HG02759 (cell line): ENCODE results near the gene DDX24.

Experiments used
- ATAC-seq: cut with Tn5 transposase; IDR thresholded peaks from one replicate; pipeline ENCODE4 v1.9.1; 2021; ENCODE audit warnings: mild to moderate bottlenecking, moderate library complexity; ENCODE audit not compliant: unreplicated experiment

The DDX24 gene

DNA sequence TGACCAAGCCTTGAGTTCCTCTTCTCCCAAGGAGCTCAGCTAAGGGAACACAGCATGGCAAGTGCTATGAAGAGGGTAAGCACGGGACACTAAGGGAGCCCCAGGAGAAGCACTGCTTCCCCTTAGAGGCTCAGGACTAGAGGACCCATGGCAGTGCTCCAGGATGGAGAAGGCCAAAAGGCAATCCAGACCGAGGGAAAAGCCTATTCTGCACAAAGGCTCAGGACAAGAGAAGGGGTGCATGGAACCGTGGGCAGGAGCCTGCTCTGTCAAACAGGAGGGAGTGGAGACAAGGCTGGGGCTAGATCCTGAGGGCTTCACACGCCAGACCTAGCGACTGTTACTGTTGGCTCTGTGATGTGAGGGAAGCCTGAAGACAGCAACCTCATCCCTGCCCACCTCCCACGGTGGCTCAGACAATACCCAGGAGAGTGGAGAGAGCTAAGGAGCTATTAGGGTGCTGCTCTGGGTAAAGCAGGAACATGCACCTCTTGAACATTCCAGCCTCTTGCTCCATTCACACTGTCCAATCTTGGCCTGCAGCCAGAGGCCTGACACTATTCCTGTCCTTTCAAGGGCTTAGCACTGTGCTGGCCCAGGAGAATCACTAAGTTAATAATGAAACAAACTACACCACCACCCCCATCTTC is 30.6 kb downstream of the DDX24 start:
- ATAC-seq, result no peak

DNA sequence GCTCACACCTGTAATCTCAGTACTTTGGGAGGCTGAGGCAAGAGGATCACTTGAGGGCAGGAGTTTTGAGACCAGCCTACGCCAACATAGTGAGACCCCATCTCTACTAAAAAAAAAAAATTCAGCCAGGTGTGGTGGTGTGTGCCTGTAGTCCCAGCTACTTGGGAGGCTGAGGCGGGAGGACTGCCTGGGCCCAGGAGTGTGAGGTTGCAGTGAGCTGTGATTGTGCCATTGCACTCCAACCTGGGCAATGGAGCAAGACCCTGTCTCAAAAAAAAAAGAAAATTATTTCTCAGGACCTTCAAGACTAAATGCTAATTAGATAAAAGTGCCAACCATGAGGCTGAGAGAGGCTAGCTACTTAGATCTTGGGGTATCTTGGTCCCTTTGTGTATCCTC is 31.4 kb downstream of the DDX24 start:
- no peak for ATAC-seq

DNA sequence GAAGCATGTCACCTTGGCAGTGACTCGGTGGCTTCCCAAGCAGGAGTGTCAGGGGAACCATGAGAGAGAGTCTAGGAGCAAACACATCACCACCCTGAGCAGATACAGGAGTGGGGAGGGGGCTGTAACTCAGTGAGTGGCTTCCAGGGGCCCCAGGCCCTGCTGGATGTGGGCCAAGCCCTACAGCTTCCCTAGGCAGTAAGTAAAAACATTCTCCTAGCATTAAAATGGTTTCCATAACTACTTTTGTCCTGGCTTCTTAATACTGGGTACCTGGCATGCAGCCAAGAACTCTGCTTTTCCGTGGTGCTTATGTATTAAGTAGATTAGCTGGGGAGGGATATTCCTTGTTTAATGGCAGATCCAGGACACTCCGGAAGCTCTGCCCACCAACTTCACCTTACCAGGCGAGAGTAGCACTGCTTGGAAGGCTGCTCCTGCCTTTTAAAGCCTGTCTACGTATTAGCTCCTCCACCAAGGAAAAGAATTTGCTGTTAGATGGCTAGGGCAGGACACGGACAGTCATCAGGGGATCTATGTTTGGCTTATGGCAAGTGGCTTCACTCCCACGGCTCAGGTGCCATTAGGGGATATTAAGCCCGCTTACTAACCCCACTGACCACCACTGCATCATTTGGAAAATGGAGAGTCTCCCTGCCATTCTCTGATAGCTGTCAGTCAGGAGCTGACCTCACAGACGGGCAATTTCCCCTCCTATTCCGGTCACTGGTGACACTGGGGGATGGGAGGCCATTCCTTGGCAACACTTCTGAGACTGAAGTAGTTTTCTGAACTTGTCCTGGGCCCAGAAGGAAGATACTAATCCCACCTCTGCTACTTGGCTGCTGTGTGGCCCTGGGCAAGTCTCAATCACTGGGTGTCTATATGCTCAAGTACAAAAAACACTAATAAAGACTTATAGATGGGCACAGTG is 32.0 kb downstream of the DDX24 start:
- no peak for ATAC-seq

DNA sequence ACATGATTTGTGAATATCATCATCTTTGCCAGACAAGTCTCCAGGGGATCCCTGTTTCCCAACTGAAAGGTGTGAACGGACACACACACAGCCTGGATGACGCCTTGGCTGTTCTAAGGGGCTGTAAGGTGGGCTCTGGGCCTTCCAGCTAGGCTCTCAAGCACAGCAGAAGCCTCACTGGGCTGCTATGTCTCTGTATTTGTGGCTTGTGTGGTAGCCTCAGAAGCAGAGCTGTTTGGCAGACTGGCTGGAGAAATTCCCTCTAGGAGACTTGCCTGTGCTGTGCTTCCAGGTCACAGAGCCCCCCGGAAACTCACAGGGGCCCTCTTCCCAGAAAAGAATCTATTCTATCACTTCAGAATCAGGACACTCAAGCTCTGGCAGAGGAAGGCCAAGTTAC is 33.4 kb downstream of the DDX24 start:
- ATAC-seq, result no peak

DNA sequence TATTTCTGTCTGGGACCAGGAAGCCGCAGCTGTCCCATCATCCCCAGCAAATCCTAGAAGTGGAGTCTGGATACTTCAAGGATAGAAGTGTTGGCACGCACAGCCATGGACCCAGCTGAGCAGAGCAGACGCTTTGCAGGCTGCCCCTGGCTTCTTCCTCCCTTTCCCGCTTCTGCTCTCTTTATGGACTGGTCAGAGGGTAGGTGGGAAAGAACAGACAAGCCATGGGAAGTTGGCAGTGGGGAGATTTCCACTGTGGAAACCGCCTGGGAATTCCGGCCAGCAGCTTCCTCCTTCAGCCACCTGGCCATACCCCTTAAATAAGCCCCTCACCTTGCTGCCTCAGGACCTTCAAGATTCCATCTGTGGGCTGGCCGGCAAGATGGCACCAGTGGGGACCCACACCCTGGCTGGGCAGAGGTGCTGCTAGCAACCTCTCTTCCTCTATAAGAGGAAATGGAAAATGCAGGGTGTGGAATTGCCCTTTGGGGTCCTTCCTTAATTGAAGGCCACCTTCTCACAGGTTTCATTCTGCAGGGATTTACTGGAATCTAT is 34.2 kb downstream of the DDX24 start:
- ATAC-seq, result no peak

DNA sequence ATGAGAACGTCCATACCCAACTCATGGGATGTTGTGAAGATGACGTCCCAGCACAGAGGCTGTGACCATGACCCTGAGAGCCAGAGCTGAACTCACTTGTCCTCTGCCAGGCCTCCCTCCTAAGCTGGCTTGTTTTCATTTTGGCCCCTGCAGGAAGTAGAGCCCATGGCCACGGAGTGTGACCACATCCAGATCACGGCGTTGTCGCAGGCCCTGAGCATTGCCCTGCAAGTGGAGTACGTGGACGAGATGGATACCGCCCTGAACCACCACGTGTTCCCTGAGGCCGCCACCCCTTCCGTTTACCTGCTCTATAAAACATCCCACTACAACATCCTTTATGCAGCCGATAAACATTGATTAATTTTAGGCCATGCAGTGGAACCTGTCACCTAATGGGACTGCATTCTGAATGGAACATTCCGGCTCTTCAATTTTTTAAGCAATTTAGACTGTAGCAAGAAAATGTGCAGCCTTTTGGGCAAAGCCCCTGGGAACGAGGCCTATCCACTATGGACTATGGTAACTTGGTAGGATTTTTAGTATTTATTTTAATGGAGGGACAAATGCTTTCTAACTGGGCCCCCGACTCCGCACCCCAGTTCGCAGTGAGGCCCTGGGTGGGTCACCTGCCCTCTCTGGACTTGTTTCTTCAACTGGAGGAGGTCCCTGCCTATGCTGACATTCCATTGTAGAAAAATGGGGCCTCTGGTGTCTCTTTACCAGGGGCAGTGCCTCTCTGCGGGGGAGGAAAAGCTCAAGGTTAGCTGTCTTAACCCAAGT is 35.2 kb downstream of the DDX24 start:
- ATAC-seq, result no peak

DNA sequence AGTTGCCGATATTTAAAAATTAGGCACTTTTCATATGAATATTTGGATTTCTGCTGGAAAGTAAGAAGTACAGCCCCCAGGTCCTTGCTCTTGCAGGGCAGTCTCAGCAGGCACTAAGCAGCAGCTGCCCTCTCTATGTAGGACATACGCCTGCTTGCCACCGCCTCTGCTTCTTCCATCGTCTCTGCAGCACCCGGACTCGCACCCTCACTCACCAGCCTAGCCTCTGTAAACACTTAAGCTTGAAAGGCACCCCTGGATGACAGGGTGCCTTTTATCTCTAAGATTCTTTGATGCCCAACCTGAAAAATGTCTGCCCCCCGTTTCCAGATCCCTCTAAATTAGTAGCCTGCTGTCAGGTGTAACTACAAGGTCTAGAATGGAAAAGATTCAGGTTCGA is 35.9 kb downstream of the DDX24 start:
- ATAC-seq, result no peak

DNA sequence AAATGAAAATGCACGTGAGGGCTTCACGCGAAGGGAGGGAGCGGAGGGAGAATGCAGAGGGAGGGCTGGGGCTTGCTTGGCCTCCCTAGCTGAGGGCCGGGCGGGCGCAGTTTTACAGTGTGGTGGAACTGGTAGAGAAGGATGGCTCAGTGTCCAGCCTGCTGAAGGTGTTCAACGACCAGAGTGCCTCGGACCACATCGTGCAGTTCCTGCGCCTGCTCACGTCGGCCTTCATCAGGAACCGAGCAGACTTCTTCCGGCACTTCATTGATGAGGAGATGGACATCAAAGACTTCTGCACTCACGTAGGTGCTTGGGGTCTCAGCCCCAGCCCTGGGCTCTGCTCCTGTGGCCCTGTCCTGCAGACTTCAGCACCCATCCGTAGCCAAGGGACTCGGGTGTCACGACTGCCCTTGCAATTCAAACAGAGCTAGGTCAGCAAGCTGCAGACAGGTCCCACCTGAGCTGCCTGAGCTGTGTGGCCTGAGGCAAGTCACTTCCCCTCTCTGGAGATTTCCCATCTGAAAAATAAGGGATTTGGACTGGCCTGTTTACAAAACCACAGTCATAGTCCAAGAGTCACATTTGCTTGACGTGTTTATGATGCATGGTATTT is 36.4 kb downstream of the DDX24 start:
- no peak for ATAC-seq

DNA sequence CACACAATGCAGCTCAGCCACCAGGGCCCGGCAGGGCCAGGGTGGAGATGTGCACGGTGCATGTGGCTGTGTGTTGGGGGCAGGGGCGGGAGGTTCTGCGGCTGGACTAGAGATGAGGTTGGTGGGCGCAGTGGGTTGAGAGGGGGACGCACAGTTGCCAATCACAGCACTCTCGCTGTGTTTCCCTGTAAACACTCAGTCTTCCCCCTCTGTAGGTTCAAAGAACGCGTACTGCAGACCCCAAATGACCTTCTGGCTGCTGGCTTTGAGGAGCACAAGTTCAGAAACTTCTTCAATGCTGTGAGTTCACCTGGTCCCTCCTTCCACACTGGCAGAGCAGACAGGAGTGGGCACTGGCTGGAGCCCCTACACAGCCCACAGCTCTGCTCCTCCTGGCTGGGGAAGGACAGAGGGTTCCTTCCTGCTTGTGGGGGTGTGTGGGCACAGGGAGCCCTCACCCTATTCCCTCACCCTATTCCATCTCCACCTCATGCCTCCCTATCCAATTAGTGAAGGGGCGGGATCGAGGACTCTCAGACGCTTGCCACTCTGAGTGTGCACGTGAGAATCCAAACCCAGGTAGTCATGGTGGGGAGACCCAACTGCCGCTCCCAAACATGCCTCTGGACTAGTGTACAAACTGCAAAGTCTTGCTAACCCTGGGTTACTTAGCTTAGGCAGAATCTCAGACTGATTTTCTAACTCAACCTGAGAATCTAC is 37.1 kb downstream of the DDX24 start:
- no peak for ATAC-seq

DNA sequence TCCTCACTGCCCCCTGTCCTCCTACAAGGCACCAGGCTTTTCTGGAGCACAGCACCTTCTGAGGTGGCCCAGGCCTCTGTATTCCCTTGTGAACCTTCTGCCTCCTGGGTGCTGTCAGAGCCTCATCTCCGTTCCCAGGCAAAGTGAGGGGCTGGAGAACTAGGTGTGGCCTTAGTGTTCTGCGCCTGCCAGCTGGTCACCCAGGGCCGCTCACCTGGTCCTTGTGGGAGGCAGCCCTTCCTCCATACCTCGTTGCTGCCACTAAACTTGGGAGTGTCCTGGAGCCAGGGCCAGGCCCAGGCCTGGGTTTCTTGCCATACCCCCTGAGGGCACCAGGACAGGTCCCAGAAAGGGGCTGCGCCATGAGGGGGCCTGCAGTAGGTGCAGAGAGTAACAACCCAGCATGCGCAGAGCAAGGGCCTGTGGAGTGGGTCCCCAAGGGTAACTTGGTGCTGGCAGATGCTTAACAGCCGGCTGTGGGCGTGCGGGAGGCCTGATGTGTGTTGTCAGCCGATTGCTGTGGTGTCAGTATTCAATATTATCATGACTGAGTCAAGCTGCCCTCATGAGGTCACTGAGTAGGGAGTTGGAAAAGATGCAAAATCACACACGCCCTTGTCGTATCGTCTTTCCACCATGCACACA is 37.8 kb downstream of the DDX24 start:
- ATAC-seq, result no peak

DNA sequence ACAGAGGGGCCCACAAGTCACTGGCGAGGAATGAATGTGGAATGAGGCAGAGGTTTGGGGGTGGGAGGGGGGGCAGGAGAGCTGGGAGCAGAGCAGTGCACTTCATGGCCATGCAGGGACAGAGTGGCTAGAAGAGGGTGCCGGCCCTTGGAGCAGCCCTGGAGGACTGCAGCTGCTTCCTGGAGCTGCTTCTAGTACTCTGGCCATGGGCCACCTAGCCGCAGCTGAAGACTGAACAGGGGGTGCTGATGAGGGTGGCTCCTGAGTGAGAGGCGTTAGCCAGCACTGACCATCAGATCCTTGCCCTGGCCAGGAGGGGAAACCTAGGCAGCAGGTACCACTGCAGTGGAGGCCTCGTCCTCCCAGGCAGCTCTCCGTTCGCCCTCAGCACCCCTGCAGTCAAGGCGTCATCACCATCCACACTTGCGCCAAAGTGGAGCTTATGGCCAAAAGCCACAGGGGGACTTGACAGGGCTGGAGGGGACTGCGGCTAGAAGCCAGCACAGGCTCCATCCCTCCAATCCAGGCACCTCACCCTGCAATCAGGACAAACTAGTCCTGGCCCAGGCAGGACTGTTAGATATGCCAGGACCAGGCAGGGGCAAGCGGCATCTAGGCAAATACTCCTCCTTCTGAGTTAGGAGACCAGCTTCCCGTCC is 38.4 kb downstream of the DDX24 start:
- ATAC-seq, result no peak

DNA sequence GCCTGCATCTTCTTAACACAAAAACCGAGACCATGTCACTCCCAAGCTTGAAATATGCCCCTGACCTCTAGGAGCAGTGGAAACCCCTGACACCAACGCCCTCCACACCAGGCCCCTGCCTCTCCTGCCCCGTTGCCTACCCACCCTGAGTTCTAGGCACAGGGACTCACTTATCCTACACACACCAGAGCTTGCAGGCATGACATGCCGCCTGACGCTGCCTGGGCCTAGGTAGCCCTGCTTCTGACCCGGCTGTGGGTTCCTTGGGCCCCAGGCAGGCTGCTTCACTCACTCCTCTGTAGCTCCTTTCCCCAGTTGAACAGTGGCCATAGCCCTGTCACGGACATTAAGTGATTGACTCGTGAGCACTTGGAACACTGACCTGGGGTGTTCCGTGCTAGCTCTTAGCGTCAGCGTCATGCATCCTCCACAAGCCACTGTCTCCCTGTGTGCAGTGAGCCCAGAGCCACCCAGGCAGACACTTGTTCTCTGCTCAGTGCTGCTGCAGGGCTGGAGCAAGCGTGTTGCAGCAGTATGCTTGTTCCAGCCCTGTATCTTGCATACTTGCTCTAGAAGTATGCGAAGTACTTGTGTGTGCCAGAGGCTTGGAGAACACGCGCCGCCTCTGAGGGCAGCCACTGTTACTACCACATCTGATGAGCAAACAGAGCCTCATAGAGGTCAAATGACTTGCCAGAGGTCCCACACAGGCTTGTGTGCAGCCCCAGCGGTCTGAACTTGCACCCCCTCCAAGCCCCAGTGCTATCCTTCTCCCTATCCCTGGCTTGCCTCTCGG is 39.3 kb downstream of the DDX24 start:
- no peak for ATAC-seq

DNA sequence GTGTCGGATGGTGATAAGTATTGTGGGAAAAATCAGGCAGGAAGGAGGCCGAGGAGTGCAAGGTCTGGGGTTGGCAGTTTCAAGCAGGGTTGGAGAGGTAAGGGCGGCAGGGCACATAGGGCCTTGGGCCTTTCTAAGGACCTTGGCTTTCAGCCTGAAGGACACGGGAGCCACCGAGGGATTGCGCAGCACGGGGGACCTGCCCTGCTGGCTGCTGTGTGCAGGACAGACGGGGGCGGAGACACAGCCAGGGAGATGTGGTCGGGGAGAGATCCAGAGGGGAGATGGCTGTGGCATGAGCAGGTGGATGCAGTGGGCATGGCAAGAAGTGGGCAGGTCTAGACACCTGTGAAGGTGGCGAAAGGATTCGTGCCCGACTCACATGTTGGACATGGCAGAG is 40.2 kb downstream of the DDX24 start:
- no peak for ATAC-seq

DNA sequence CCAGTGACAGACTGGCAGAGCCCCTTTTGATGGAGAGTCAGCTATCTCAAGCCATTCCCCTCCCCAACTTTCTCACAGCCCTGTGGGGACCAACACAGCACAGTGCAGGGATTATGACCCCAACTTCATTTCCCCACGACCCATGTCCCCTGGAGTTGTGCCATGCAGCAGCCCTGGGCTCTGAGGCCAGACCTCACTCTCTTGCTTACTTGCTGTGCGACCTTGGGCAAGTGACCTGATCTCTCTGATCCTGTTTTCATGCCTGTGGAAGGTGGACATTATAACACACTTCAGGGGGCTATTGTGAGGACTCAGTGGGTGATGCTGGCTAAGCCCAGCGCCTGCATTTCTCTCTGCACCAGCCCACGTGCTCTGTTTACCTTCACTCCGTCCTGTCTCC is 40.8 kb downstream of the DDX24 start:
- no peak for ATAC-seq

DNA sequence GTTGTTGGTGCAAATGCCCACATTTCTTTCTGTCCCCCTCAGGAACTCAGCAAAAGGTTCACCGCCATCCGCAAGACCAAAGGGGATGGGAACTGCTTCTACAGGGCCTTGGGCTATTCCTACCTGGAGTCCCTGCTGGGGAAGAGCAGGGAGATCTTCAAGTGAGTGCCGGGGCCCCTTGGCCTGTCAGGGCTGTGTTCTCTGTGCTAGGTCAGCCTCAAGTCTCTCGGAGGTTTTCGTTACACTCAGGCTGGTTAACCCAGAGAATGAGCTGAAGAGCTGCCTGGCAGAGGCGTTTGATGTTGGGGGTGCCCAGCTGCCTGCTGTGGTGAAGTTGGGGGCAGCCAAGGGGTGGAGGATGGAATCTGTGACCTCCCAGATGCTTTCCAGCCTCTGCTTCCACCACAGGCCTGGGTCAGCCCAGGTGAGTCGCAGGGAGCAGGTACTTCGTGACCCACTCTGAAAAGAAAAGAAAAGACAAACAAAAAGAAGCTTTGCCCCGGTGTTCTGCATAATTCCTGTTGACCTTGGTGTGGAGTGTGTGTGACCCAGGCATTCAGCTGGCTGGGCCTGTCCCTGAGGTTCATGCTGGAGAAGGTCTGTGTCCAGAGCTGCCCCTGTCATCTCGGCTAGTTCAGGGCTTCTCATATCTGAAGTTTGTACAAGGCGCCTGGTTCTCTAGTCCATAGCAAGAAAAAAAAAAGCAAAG is 41.9 kb downstream of the DDX24 start:
- ATAC-seq, result no peak

DNA sequence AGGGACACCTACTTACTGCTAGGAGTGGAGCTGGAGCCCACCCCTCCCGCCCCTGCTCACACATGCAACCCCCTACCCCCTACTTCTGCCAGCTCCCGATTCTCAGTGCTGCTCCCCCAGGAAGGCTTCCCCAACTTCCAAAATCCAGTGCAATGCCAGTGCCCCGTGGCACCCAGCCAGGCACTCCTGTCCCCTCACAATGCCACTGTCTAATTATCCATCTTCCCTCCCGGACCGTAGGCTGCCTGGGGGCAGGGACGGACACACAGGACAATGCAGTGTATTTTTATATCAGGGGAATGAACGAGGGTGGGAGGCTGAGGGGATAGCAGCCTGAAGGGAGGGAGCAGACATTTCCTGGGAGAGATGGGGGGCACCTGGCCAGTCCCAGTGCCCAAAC is 42.5 kb downstream of the DDX24 start:
- no peak for ATAC-seq

DNA sequence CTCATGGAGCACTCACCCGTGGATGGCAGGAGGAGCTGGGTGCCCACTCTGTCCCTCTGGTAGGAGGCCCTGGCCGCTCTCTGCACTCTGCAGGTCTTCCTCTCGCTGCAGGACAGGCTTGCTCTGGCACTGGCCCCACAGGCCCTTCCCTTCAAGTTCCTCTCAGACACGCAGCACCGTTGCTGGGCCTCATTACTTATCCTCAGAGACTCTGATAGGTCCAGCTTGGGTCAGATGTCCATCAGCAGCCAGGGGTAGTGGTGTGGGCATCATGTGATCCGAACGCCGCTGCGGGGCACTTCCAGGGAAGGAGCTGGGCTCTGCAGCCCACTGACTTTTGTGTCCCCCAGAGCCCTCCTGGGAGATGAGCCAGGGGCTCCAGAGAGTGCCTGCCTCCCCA is 43.0 kb downstream of the DDX24 start:
- no peak for ATAC-seq
